IPS-20b (cell line): ENCODE results near the gene CABLES1.
"Not testable (repeated sequence)": the region's sequence is repeated elsewhere in the genome, so short reads cannot be mapped to it uniquely, and the experiment has no call there.

Experiments used
- H3K27ac ChIP-seq: one replicate; pipeline ENCODE4 v1.5.1; 2013; ENCODE audit warnings: low read length
- H3K27me3 ChIP-seq: 2 replicates; pipeline ENCODE4 v1.6.1; 2013; ENCODE audit warnings: mild to moderate bottlenecking, low read length, inconsistent platforms; ENCODE audit not compliant: insufficient read depth
- H3K36me3 ChIP-seq: 2 replicates; pipeline ENCODE4 v1.6.1; 2013; ENCODE audit warnings: low read depth, mild to moderate bottlenecking, inconsistent platforms, low read length, moderate library complexity; ENCODE audit not compliant: insufficient read depth
- H3K4me1 ChIP-seq: 2 replicates; pipeline ENCODE4 v1.6.1; 2013; ENCODE audit warnings: mild to moderate bottlenecking, control low read depth, inconsistent platforms, low read length, moderate library complexity; ENCODE audit not compliant: insufficient read depth
- H3K4me3 ChIP-seq: 2 replicates; pipeline ENCODE4 v1.5.1; 2013; ENCODE audit warnings: mild to moderate bottlenecking, low read length, inconsistent platforms
- H3K9ac ChIP-seq: 2 replicates; pipeline ENCODE4 v1.6.1; 2013; ENCODE audit warnings: low read depth, mild to moderate bottlenecking, inconsistent platforms, low read length, moderate library complexity
- H3K9me3 ChIP-seq: 2 replicates; pipeline ENCODE4 v1.6.1; 2013; ENCODE audit warnings: mild to moderate bottlenecking, low read depth, low read length, inconsistent platforms; ENCODE audit not compliant: insufficient read depth

The CABLES1 gene

GRCh38 chr18:23101861-23102432 is 33.3 kb upstream of the CABLES1 start:
- Histone ChIP-seq H3K4me3 (no peak overlapping the region), H3K9me3 (no peaks in the 10 kb centered on the region), H3K27me3 (no peaks in the 10 kb centered on the region), H3K27ac (no peak overlapping the region), H3K4me1 (no peaks in the 10 kb centered on the region), H3K36me3 (no peaks in the 10 kb centered on the region), H3K9ac (no peak overlapping the region)

- peaks cover 3% of the 10 kb centered on the region; the same call in 1 of the 2 replicates for H3K4me1 ChIP-seq
- H3K27ac ChIP-seq = no peak overlapping the region
- H3K9ac ChIP-seq = no peak overlapping the region
Measured at GRCh38 chr18:23102493-23103261, 32.6 kb upstream of the CABLES1 start.

GRCh38 chr18:23103449-23103848 is 31.8 kb upstream of the CABLES1 start:
- H3K9ac ChIP-seq = no peak overlapping the region
- no peaks in the 10 kb centered on the region for H3K27me3 ChIP-seq
- no peak overlapping the region for H3K27ac ChIP-seq
- no peak overlapping the region for H3K4me3 ChIP-seq
- no peaks in the 10 kb centered on the region for H3K36me3 ChIP-seq
- no peaks in the 10 kb centered on the region for H3K9me3 ChIP-seq
- peaks cover 6% of the 10 kb centered on the region; the same call in 1 of the 2 replicates for H3K4me1 ChIP-seq

More at GRCh38 chr18:23102493-23103261, 32.6 kb upstream of the CABLES1 start:
- Histone ChIP-seq H3K9me3 (no peaks in the 10 kb centered on the region), H3K4me3 (no peak overlapping the region), H3K27me3 (no peaks in the 10 kb centered on the region), H3K36me3 (no peaks in the 10 kb centered on the region)

- Histone ChIP-seq H3K9me3 (no peaks in the 10 kb centered on the region), H3K27me3 (no peaks in the 10 kb centered on the region), H3K4me1 (peaks cover 6% of the 10 kb centered on the region; the same call in 1 of the 2 replicates), H3K36me3 (no peaks in the 10 kb centered on the region), H3K27ac (no peak overlapping the region), H3K9ac (no peak overlapping the region), H3K4me3 (no peak overlapping the region)
Measured at GRCh38 chr18:23105030-23105429, 30.3 kb upstream of the CABLES1 start.

- Histone ChIP-seq H3K9me3 (no peaks in the 10 kb centered on the region), H3K36me3 (no peaks in the 10 kb centered on the region), H3K9ac (no peak overlapping the region), H3K4me3 (no peak overlapping the region), H3K27ac (no peak overlapping the region), H3K27me3 (no peaks in the 10 kb centered on the region), H3K4me1 (peaks cover 6% of the 10 kb centered on the region; the same call in 1 of the 2 replicates)
Measured at GRCh38 chr18:23105581-23106219, 29.6 kb upstream of the CABLES1 start.

- H3K9me3 ChIP-seq = no peaks in the 10 kb centered on the region
- no peaks in the 10 kb centered on the region for H3K36me3 ChIP-seq
- H3K27me3 ChIP-seq = no peaks in the 10 kb centered on the region
- no peak overlapping the region for H3K4me3 ChIP-seq
- peaks cover 6% of the 10 kb centered on the region; the same call in 1 of the 2 replicates for H3K4me1 ChIP-seq
- no peak overlapping the region for H3K27ac ChIP-seq
- H3K9ac ChIP-seq = no peak overlapping the region
Measured at GRCh38 chr18:23106575-23106974, 28.7 kb upstream of the CABLES1 start.

GRCh38 chr18:23107718-23108117 is 27.6 kb upstream of the CABLES1 start:
- Histone ChIP-seq H3K9ac (no peak overlapping the region), H3K9me3 (no peaks in the 10 kb centered on the region), H3K27ac (no peak overlapping the region), H3K4me3 (no peak overlapping the region), H3K4me1 (peaks cover 6% of the 10 kb centered on the region; the same call in 1 of the 2 replicates), H3K27me3 (no peaks in the 10 kb centered on the region), H3K36me3 (no peaks in the 10 kb centered on the region)

GRCh38 chr18:23108496-23108895 is 26.8 kb upstream of the CABLES1 start:
- H3K4me1 ChIP-seq = peaks cover 6% of the 10 kb centered on the region; the same call in 1 of the 2 replicates
- H3K27me3 ChIP-seq = no peaks in the 10 kb centered on the region
- H3K36me3 ChIP-seq = no peaks in the 10 kb centered on the region
- H3K9me3 ChIP-seq = no peaks in the 10 kb centered on the region
- H3K27ac ChIP-seq = no peak overlapping the region
- H3K4me3 ChIP-seq = no peak overlapping the region
- H3K9ac ChIP-seq = no peak overlapping the region

- not testable (repeated sequence) for H3K4me3 ChIP-seq
Measured at GRCh38 chr18:23109163-23109562, 26.1 kb upstream of the CABLES1 start.

GRCh38 chr18:23113576-23113975 is 21.7 kb upstream of the CABLES1 start:
- H3K4me3 ChIP-seq = no peak overlapping the region
- H3K27ac ChIP-seq = no peak overlapping the region
- no peaks in the 10 kb centered on the region for H3K9me3 ChIP-seq
- H3K36me3 ChIP-seq = no peaks in the 10 kb centered on the region
- H3K9ac ChIP-seq = no peak overlapping the region
- no peaks in the 10 kb centered on the region for H3K27me3 ChIP-seq
- peaks cover 5% of the 10 kb centered on the region for H3K4me1 ChIP-seq

More at GRCh38 chr18:23109163-23109562, 26.1 kb upstream of the CABLES1 start:
- H3K9me3 ChIP-seq, H3K27ac ChIP-seq, H3K36me3 ChIP-seq, H3K9ac ChIP-seq, H3K27me3 ChIP-seq, H3K4me1 ChIP-seq: not testable (repeated sequence)

GRCh38 chr18:23114171-23114881 is 21.0 kb upstream of the CABLES1 start:
- Histone ChIP-seq H3K27me3 (no peaks in the 10 kb centered on the region), H3K36me3 (no peaks in the 10 kb centered on the region), H3K9ac (no peak overlapping the region), H3K9me3 (no peaks in the 10 kb centered on the region), H3K27ac (no peak overlapping the region), H3K4me3 (no peak overlapping the region), H3K4me1 (peaks cover 5% of the 10 kb centered on the region)
